Upper lobe of left lung (tissue), 4 donors: ENCODE measurements around the gene RNF4.

Source experiments
- EP300 ChIP-seq, 4 donors: sonication (generic); formaldehyde crosslinking; IDR thresholded peaks; one replicate each; pipeline ENCODE4 v1.5.1; 2017; ENCODE audit warnings: antibody characterized with exemption in 4 of 4, control low read depth in 2 of 4
- POLR2A ChIP-seq, 4 donors: fragments of 450-650 bp; IDR thresholded peaks; one replicate each; pipeline ENCODE4 v1.5.1; 2016 to 2017; ENCODE audit warnings: antibody characterized with exemption in 4 of 4, mild to moderate bottlenecking in 2 of 4
- POLR2AphosphoS5 ChIP-seq, 2 donors: sonication (generic); formaldehyde crosslinking; IDR thresholded peaks; one replicate each; pipeline ENCODE4 v1.5.1; 2017; ENCODE audit warnings: antibody characterized with exemption in 2 of 2
- TF ChIP-seq, protein P1 (sequence below), 6 experiments: fragments of 450-650 bp in 4 of 6; fragments of 200-600 bp in 2 of 6; sonication (generic) in 2 of 6; IDR thresholded peaks; one replicate each; pipeline ENCODE4 v1.5.1; 2016 to 2019; ENCODE audit warnings: antibody characterized with exemption in 6 of 6

GRCh38 chr4:2534904-2535375 is 66.0 kb downstream of the RNF4 start:
- TF ChIP-seq EP300 (IDR thresholded peaks at IDR 0.05) (no peak), POLR2A (IDR thresholded peaks at IDR 0.05) (no peak), POLR2AphosphoS5 (IDR thresholded peaks at IDR 0.05) (no peak)
- TF ChIP-seq, protein P1, sequence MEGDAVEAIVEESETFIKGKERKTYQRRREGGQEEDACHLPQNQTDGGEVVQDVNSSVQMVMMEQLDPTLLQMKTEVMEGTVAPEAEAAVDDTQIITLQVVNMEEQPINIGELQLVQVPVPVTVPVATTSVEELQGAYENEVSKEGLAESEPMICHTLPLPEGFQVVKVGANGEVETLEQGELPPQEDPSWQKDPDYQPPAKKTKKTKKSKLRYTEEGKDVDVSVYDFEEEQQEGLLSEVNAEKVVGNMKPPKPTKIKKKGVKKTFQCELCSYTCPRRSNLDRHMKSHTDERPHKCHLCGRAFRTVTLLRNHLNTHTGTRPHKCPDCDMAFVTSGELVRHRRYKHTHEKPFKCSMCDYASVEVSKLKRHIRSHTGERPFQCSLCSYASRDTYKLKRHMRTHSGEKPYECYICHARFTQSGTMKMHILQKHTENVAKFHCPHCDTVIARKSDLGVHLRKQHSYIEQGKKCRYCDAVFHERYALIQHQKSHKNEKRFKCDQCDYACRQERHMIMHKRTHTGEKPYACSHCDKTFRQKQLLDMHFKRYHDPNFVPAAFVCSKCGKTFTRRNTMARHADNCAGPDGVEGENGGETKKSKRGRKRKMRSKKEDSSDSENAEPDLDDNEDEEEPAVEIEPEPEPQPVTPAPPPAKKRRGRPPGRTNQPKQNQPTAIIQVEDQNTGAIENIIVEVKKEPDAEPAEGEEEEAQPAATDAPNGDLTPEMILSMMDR (IDR thresholded peaks at IDR 0.05) = no peak
